Keratinocyte (primary cell): ENCODE results near the gene INAFM2. TPM values are rescaled to one million over a fixed set of nuclear protein-coding genes. Genes with fewer than 3 reads are reported as not detected.

Source experiments
- DNase-seq: peaks from one replicate; pipeline ENCODE4 v3.0.0-alpha.2; 2011; ENCODE audit warnings: low read depth, missing footprints, low spot score
- FAIRE-seq: peaks from 2 replicates; lab custom pipeline; 2011; peaks lifted over from hg19 to GRCh38; lab: Jason Lieb, UNC
- H2AFZ ChIP-seq: 2 replicates; pipeline ENCODE4 v1.6.0; 2012; ENCODE audit warnings: low read length, control low read depth, inconsistent platforms; ENCODE audit not compliant: control insufficient read depth
- H3K27ac ChIP-seq: 2 replicates; pipeline ENCODE4 v1.5.1; 2011; ENCODE audit warnings: low read length; ENCODE audit not compliant: control insufficient read depth, insufficient read depth
- H3K27me3 ChIP-seq: 3 replicates; pipeline ENCODE4 v1.6.0; 2011; ENCODE audit warnings: low read length; ENCODE audit not compliant: control insufficient read depth, insufficient read depth; ENCODE audit errors: extremely low read depth
- H3K36me3 ChIP-seq, 2 experiments: 2 replicates in 1 of 2; 3 replicates in 1 of 2; pipeline ENCODE4 v1.5.1; 2011; ENCODE audit warnings: low read length in 2 of 2, mild to moderate bottlenecking in 1 of 2; ENCODE audit not compliant: control insufficient read depth in 2 of 2, insufficient read depth in 2 of 2; ENCODE audit errors: extremely low read depth in 1 of 2
- H3K4me1 ChIP-seq: 3 replicates; pipeline ENCODE4 v1.5.1; 2011; ENCODE audit warnings: low read length; ENCODE audit not compliant: control insufficient read depth, insufficient read depth; ENCODE audit errors: extremely low read depth
- H3K4me2 ChIP-seq: 3 replicates; pipeline ENCODE4 v1.6.0; 2011; ENCODE audit warnings: low read depth, low read length; ENCODE audit not compliant: control insufficient read depth, insufficient read depth; ENCODE audit errors: extremely low read depth
- H3K4me3 ChIP-seq, 3 experiments: fragments of 200-600 bp in 1 of 3; sonication (generic) in 1 of 3; 2 replicates in 2 of 3; 3 replicates in 1 of 3; pipeline ENCODE4 v1.5.1; 2011 to 2016; ENCODE audit warnings: low read length in 3 of 3, mild to moderate bottlenecking in 3 of 3, control low read depth in 2 of 3, inconsistent platforms in 1 of 3, low read depth in 1 of 3, mixed read lengths in 1 of 3, mixed run types in 1 of 3, moderate library complexity in 1 of 3; ENCODE audit not compliant: control insufficient read depth in 2 of 3, insufficient read depth in 2 of 3; ENCODE audit errors: extremely low read depth in 1 of 3
- H3K79me2 ChIP-seq: 2 replicates; pipeline ENCODE4 v1.6.0; 2012; ENCODE audit warnings: low read length; ENCODE audit not compliant: control insufficient read depth, insufficient read depth
- H3K9ac ChIP-seq: 3 replicates; pipeline ENCODE4 v1.6.0; 2011; ENCODE audit warnings: low read length; ENCODE audit not compliant: control insufficient read depth, insufficient read depth; ENCODE audit errors: extremely low read depth
- H3K9me1 ChIP-seq: 3 replicates; pipeline ENCODE4 v1.6.0; 2011; ENCODE audit warnings: low read length; ENCODE audit not compliant: control insufficient read depth, insufficient read depth; ENCODE audit errors: extremely low read depth
- H3K9me3 ChIP-seq: 2 replicates; pipeline ENCODE4 v1.5.1; 2012; ENCODE audit warnings: low read depth, low read length; ENCODE audit not compliant: control insufficient read depth
- H4K20me1 ChIP-seq: 3 replicates; pipeline ENCODE4 v1.6.0; 2011; ENCODE audit warnings: low read length; ENCODE audit not compliant: control insufficient read depth, insufficient read depth; ENCODE audit errors: extremely low read depth
- EZH2 ChIP-seq: IDR thresholded peaks from one replicate; pipeline ENCODE4 v1.6.1; 2012; ENCODE audit warnings: inconsistent platforms, mild to moderate bottlenecking, low read length, moderate library complexity
- dilution Hi-C: fragments of 300-500 bp; cut with MboI; formaldehyde crosslinking; loops from one replicate; pipeline ENCODE4 v1.7.0; 2020; ENCODE audit warnings: low sequenced_read_pairs; ENCODE audit not compliant: extremely low pct_ligation_motif_present
- polyA plus RNA-seq, 5 experiments: library from polyadenylated mRNA; depleted of rRNA in 3 of 5; stranded (reverse) in 3 of 5; stranded (forward) in 1 of 5; unstranded in 1 of 5; fragments of >200 nt; gene quantifications; 1 replicate in 1 of 5; 2 replicates in 3 of 5; 3 replicates in 1 of 5; pipeline versions ENCODE4 v1.2.1 to v1.2.3, GENCODE V29; 2011 to 2012; ENCODE audit warnings: missing spikeins in 2 of 5, low read depth in 1 of 5, low replicate concordance in 1 of 5
- TF ChIP-seq, protein P1 (sequence below), 3 experiments: IDR thresholded peaks in 1 of 3; conservative IDR thresholded peaks in 1 of 3; optimal IDR thresholded peaks in 1 of 3; 2 replicates in 2 of 3; 3 replicates in 1 of 3; pipeline versions ENCODE3 to v1.5.1; 2011; ENCODE audit warnings: low read length in 3 of 3, mild to moderate bottlenecking in 3 of 3, moderate library complexity in 2 of 3, control low read depth in 1 of 3, inconsistent platforms in 1 of 3; ENCODE audit not compliant: insufficient read depth in 2 of 3; ENCODE audit errors: extremely low read depth in 1 of 3

The INAFM2 gene
- polyA plus RNA-seq, 1 donor (not counting 4 experiments of a cell fraction or from before 2014, with no cell fraction given): 15.2 TPM

DNA sequence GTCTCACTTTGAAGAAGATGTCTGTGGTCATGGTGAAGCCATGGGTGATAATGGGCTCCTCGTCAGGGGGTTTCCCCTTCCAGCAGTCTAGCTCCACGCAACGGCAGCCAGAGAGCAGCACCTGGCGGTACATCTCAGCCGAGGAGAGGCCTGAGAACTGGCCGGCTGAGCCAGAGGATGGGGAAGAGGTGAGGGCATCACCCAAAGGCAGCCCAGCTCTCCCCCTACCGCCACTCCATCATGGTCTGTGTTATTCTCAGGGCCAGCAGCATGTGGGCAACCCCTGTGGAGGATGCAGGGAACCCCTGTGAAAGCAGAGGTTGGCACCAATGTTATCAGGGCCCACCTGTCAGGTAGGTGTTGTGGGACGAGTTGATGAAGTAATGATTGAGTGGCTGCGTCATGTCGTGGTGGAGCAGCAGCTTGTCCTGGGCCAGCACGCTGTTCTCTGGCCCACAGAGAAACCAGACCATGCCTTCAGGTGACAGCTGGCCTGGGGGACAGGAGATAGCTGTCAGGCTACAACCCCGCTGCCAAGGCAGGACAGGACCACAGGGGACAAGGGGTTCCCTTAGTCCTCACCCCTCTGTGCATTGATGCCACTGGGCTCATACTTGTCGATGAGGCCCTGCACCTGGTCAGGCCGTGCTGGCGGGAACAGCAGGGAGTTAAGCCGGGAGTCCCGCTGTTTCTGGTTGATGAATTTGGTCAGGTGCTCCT lies 25.1 kb upstream of the INAFM2 start:
- no peak overlapping the region for H3K9ac ChIP-seq
- dilution Hi-C loops: no loop called here

DNA sequence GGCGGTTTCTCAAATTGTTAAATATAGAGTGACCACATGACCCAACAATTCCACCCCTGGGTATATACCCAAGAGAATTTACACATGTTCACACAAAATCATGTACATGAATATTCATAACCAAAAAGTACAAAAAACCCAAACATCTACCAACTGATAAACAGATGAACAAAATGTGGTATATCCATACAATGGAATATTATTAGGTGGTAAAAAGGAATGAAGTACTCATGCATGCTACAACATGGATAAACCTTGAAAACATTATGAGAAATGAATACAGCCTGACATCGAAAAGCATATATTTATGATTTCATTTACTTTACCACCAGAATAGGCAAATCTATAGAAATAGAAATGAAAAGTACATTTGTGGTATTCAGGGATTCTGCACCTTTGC lies 23.1 kb upstream of the INAFM2 start:
- Histone ChIP-seq H3K27me3 (peaks cover 12% of the 10 kb centered on the region), H3K27ac (no peak overlapping the region)

More for the DNA sequence above, 25.1 kb upstream of the INAFM2 start:
- no peak for TF ChIP-seq EZH2
- TF ChIP-seq, protein P1, sequence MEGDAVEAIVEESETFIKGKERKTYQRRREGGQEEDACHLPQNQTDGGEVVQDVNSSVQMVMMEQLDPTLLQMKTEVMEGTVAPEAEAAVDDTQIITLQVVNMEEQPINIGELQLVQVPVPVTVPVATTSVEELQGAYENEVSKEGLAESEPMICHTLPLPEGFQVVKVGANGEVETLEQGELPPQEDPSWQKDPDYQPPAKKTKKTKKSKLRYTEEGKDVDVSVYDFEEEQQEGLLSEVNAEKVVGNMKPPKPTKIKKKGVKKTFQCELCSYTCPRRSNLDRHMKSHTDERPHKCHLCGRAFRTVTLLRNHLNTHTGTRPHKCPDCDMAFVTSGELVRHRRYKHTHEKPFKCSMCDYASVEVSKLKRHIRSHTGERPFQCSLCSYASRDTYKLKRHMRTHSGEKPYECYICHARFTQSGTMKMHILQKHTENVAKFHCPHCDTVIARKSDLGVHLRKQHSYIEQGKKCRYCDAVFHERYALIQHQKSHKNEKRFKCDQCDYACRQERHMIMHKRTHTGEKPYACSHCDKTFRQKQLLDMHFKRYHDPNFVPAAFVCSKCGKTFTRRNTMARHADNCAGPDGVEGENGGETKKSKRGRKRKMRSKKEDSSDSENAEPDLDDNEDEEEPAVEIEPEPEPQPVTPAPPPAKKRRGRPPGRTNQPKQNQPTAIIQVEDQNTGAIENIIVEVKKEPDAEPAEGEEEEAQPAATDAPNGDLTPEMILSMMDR (optimal IDR thresholded peaks at IDR 0.05 in 1 of 3, IDR thresholded peaks at IDR 0.05 in 1 of 3, conservative IDR thresholded peaks at IDR 0.05 in 1 of 3; ENCODE audit: extremely low read depth in 1 of 3, insufficient read depth in 2 of 3, low read length in 3 of 3): no peak
- Histone ChIP-seq H3K9me3 (no peaks in the 10 kb centered on the region), H3K27me3 (peaks cover 20% of the 10 kb centered on the region), H4K20me1 (no peaks in the 10 kb centered on the region), H3K4me2 (no peak overlapping the region), H3K79me2 (no peaks in the 10 kb centered on the region), H3K27ac (no peak overlapping the region), H3K9me1 (no peaks in the 10 kb centered on the region), H3K36me3 (no peaks in the 10 kb centered on the region), H3K4me1 (no peaks in the 10 kb centered on the region), H2AFZ (no peak overlapping the region), H3K4me3 (no peak overlapping the region)
- FAIRE-seq (no peak), DNase-seq (no peak)

More for the DNA sequence above, 23.1 kb upstream of the INAFM2 start:
- Histone ChIP-seq H3K36me3 (no peaks in the 10 kb centered on the region), H4K20me1 (no peaks in the 10 kb centered on the region), H3K4me1 (no peaks in the 10 kb centered on the region), H3K9ac (no peak overlapping the region), H3K9me1 (no peaks in the 10 kb centered on the region), H3K79me2 (no peaks in the 10 kb centered on the region), H3K4me2 (no peak overlapping the region), H2AFZ (no peak overlapping the region), H3K9me3 (no peaks in the 10 kb centered on the region), H3K4me3 (no peak overlapping the region)
- no peak for DNase-seq
- no peak for FAIRE-seq
- TF ChIP-seq EZH2: no peak
- TF ChIP-seq, protein P1 (optimal IDR thresholded peaks at IDR 0.05 in 1 of 3, IDR thresholded peaks at IDR 0.05 in 1 of 3, conservative IDR thresholded peaks at IDR 0.05 in 1 of 3; ENCODE audit: extremely low read depth in 1 of 3, insufficient read depth in 2 of 3, low read length in 3 of 3): no peak
- dilution Hi-C loops: no loop called here
